WERI-Rb-1 (cell line): ENCODE measurements around the gene TCP11L2.
"Not testable (repeated sequence)": the region's sequence is repeated elsewhere in the genome, so short reads cannot be mapped to it uniquely, and the experiment has no call there.

ENCODE experiments used
- DNase-seq: peaks from one replicate; pipeline ENCODE4 v3.0.0-alpha.2; 2020
- H3K27ac ChIP-seq: fragments of 250-450 bp; sonication (Bioruptor Pico); 2 replicates; pipeline ENCODE4 v1.5.1; 2020; ENCODE audit warnings: mild to moderate bottlenecking, moderate library complexity
- H3K27me3 ChIP-seq: fragments of 250-450 bp; sonication (Bioruptor Pico); 2 replicates; pipeline ENCODE4 v1.5.1; 2021; ENCODE audit warnings: mild to moderate bottlenecking, low read depth, moderate library complexity; ENCODE audit not compliant: insufficient read depth, severe bottlenecking
- H3K36me3 ChIP-seq: fragments of 250-450 bp; sonication (Bioruptor Pico); 2 replicates; pipeline ENCODE4 v1.5.1; 2020; ENCODE audit warnings: mild to moderate bottlenecking, moderate library complexity
- H3K4me3 ChIP-seq: 2 replicates; pipeline ENCODE4 v1.5.1; 2011; ENCODE audit warnings: low read depth, mild to moderate bottlenecking, control low read depth, low read length
- H3K9me3 ChIP-seq: fragments of 250-450 bp; sonication (Bioruptor Pico); 2 replicates; pipeline ENCODE4 v1.5.1; 2021; ENCODE audit warnings: mild to moderate bottlenecking, moderate library complexity; ENCODE audit not compliant: severe bottlenecking
- TF ChIP-seq, protein P1 (sequence below): IDR thresholded peaks from 2 replicates; pipeline ENCODE4 v1.5.1; 2011; ENCODE audit warnings: low read depth, mild to moderate bottlenecking, control low read depth, inconsistent platforms, low read length

The TCP11L2 gene

DNA sequence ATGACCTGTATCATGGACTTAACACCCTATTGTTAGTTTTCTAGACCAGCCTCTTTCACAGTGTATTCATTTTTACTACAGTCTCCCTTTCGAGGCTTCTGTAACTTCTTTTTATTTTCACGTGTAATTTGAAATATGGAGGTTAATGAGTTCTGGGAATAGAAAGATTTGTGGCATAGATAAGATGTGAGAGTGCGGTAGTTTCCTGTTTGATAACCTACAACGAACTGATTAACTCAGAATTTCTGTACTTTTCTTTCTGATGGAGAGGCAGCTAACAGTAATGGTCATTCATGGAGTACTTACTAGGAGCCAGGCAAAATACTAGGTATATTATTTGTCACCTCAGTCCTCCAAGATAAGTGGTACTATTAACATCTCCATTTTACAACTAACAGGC lies 76.3 kb downstream of the TCP11L2 start:
- Histone ChIP-seq H3K4me3 (no peak overlapping the region), H3K27ac (no peak overlapping the region), H3K36me3 (no peaks in the 10 kb centered on the region; the same call in 1 of the 2 replicates), H3K27me3 (no peaks in the 10 kb centered on the region), H3K9me3 (no peaks in the 10 kb centered on the region)
- no peak for DNase-seq
- TF ChIP-seq, protein P1, sequence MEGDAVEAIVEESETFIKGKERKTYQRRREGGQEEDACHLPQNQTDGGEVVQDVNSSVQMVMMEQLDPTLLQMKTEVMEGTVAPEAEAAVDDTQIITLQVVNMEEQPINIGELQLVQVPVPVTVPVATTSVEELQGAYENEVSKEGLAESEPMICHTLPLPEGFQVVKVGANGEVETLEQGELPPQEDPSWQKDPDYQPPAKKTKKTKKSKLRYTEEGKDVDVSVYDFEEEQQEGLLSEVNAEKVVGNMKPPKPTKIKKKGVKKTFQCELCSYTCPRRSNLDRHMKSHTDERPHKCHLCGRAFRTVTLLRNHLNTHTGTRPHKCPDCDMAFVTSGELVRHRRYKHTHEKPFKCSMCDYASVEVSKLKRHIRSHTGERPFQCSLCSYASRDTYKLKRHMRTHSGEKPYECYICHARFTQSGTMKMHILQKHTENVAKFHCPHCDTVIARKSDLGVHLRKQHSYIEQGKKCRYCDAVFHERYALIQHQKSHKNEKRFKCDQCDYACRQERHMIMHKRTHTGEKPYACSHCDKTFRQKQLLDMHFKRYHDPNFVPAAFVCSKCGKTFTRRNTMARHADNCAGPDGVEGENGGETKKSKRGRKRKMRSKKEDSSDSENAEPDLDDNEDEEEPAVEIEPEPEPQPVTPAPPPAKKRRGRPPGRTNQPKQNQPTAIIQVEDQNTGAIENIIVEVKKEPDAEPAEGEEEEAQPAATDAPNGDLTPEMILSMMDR = no peak

- Histone ChIP-seq H3K4me3 (no peak overlapping the region), H3K27me3 (no peaks in the 10 kb centered on the region), H3K9me3 (no peaks in the 10 kb centered on the region), H3K36me3 (no peaks in the 10 kb centered on the region; the same call in 1 of the 2 replicates), H3K27ac (no peak overlapping the region)
- TF ChIP-seq, protein P1 = no peak
- DNase-seq = no peak
These were observed 78.4 kb downstream of the TCP11L2 start for GRCh38 chr12:106380954-106381353.

- H3K27ac ChIP-seq, H3K36me3 ChIP-seq, H3K27me3 ChIP-seq, DNase-seq, H3K9me3 ChIP-seq, H3K4me3 ChIP-seq: not testable (repeated sequence)
These were observed 79.3 kb downstream of the TCP11L2 start for GRCh38 chr12:106381866-106382265.

DNA sequence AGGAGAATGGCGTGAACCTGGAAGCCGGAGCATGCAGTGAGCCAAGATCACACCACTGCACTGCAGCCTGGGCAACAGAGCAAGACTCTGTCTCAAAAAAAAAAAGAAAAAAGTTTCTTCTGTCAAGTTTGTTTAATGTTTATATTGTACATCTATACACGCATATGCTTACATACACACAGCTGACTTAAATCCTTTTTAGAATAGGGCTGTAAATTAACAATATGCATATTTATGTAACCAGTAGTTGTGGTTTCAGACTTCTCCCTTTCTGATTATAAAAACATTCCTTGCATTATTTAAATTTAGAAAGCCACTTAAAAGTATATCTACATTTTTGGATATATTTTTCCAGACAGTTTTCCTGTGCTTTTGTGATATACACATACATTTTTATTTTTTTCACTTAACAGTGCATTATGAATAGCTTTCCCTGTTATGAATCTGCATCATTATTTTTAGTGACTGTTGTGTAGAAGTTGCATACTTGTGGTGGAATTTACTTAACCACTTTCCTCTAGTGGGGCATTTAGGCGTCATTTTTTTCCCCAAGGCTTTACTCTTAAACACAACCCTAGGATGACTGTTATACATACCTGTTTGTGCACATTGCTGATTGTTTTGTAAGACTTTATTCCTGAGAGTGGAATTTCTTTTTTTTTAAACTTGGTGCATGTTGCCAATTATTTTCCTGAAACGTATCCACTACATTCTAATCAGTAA lies 84.4 kb downstream of the TCP11L2 start:
- DNase-seq = no peak
- no peak overlapping the region for H3K4me3 ChIP-seq
- no peaks in the 10 kb centered on the region for H3K9me3 ChIP-seq
- no peaks in the 10 kb centered on the region for H3K27me3 ChIP-seq
- TF ChIP-seq, protein P1 = no peak
- no peak overlapping the region for H3K27ac ChIP-seq
- H3K36me3 ChIP-seq = no peaks in the 10 kb centered on the region; the same call in 1 of the 2 replicates

DNA sequence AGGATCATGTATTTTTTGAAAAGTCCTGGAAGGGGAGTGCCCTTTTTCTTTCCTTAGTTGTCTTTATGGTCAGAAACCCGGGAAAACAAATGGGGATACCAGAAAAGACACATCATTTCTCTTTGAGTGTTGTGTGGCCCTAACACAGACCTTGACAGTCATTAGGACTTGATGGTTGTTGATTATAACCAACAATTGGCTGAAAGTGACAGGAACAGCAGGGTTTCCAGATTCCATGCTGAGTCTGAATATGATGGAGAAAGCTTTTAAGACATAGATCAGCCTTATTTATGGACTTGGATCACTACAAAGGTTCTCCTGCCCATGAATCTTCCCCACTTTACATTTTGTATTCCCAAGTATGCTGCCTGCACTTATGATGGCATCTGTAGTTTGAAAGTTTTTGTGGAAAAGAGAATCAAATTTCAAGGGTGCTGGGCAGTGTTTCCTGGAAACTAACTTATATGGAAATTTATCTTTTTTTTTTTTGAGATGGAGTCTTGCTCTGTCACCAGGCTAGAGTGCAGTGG lies 85.4 kb downstream of the TCP11L2 start:
- Histone ChIP-seq H3K27ac (no peak overlapping the region), H3K36me3 (no peaks in the 10 kb centered on the region), H3K9me3 (no peaks in the 10 kb centered on the region), H3K4me3 (no peak overlapping the region), H3K27me3 (no peaks in the 10 kb centered on the region)
- TF ChIP-seq, protein P1 = no peak
- DNase-seq = no peak

- no peaks in the 10 kb centered on the region for H3K9me3 ChIP-seq
- H3K27me3 ChIP-seq = no peaks in the 10 kb centered on the region
- no peaks in the 10 kb centered on the region for H3K36me3 ChIP-seq
- TF ChIP-seq, protein P1 = no peak
- no peak overlapping the region for H3K4me3 ChIP-seq
- DNase-seq = no peak
- H3K27ac ChIP-seq = no peak overlapping the region
These were observed 86.6 kb downstream of the TCP11L2 start for GRCh38 chr12:106389151-106389550.
